ENCODE data around the gene RSPRY1.
"Not testable (repeated sequence)": the region's sequence is repeated elsewhere in the genome, so short reads cannot be mapped to it uniquely, and the experiment has no call there.

Gene RSPRY1

GRCh38 chr16:57271867-57272495 lies 85.9 kb downstream of the RSPRY1 start:
- DNase-seq (ENCODE audit: low read depth), result no peak

- no peak for DNase-seq (ENCODE audit: low read depth)
Measured at GRCh38 chr16:57273359-57273758, 87.2 kb downstream of the RSPRY1 start.

GRCh38 chr16:57273826-57274225 lies 87.7 kb downstream of the RSPRY1 start:
- DNase-seq (ENCODE audit: low read depth), result no peak

GRCh38 chr16:57275946-57276345 lies 89.8 kb downstream of the RSPRY1 start:
- DNase-seq (ENCODE audit: low read depth), result not testable (repeated sequence)

GRCh38 chr16:57276596-57276995 lies 90.5 kb downstream of the RSPRY1 start:
- no peak for DNase-seq (ENCODE audit: low read depth)

- DNase-seq (ENCODE audit: low read depth), result no peak
Measured at GRCh38 chr16:57277586-57277985, 91.5 kb downstream of the RSPRY1 start.

GRCh38 chr16:57278494-57278893 lies 92.4 kb downstream of the RSPRY1 start:
- no peak for DNase-seq (ENCODE audit: low read depth)

- DNase-seq (ENCODE audit: low read depth), result no peak
Measured at GRCh38 chr16:57279780-57280638, 93.9 kb downstream of the RSPRY1 start.

- no peak for DNase-seq (ENCODE audit: low read depth)
Measured at GRCh38 chr16:57281791-57282190, 95.7 kb downstream of the RSPRY1 start.

GRCh38 chr16:57282510-57283213 lies 96.5 kb downstream of the RSPRY1 start:
- DNase-seq (ENCODE audit: low read depth), result no peak

- no peak for DNase-seq (ENCODE audit: low read depth)
Measured at GRCh38 chr16:57283214-57283958, 97.3 kb downstream of the RSPRY1 start.

- DNase-seq (ENCODE audit: low read depth), result no peak
Measured at GRCh38 chr16:57283959-57284208, 97.8 kb downstream of the RSPRY1 start.

- no peak for DNase-seq (ENCODE audit: low read depth)
Measured at GRCh38 chr16:57284209-57284951, 98.3 kb downstream of the RSPRY1 start, which contains the start of gene PLLP. TSS of gene PLLP (minus strand) at chr16:57284672. CDS start at chr16:57284540, 132 bp downstream.

- no peak for DNase-seq (ENCODE audit: low read depth)
Measured at GRCh38 chr16:57284952-57285363, 98.8 kb downstream of the RSPRY1 start.

- no peak for DNase-seq (ENCODE audit: low read depth)
Measured at GRCh38 chr16:57285379-57285778, 99.2 kb downstream of the RSPRY1 start.

- DNase-seq (ENCODE audit: low read depth), result no peak
Measured at GRCh38 chr16:57289391-57290257, 103.5 kb downstream of the RSPRY1 start.
